ENCODE data around the gene ZNF410. TPM values are rescaled to one million over a fixed set of nuclear protein-coding genes. Genes with fewer than 3 reads are reported as not detected.
"Not testable (repeated sequence)": the region's sequence is repeated elsewhere in the genome, so short reads cannot be mapped to it uniquely, and the experiment has no call there.

ZNF410 gene
- total RNA-seq, 1 experiment from 2014 or later, result 52.1 TPM

DNA sequence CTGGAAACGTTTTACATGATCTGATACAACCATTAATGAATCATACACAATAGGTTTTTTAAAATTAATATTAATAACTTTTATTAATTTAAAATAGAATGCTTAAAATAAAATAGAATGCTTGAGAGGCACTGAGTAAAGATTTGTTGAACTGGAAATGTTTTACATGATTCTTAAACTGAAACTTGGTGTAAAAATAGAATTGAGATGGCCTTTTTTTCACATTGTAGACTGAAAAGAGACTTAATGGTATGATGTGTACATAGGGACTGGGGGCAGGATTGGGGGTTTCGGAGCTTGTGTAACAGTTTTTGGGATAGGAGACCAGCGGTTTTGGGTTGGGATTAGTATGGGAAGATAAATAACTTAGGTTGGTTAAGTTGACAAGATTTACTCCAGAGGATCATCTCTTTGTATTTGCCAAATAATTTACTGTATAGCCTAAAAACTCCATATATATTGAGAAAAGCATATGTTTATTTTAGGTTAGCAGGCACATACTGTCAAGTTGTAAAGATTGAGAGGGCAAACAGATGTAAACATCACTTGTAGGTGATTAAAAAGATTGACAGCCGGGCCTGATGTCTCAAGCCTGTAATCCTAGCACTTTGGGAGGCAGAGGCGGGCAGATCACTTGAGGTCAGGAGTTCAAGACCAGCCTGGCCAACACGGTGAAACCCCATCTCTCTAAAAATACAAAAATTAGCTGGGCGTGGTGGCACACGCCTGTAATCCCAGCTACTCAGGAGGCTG is 2.0 kb upstream of the ZNF410 start:
- no peak for DNase-seq (ENCODE audit: low read depth)

DNA sequence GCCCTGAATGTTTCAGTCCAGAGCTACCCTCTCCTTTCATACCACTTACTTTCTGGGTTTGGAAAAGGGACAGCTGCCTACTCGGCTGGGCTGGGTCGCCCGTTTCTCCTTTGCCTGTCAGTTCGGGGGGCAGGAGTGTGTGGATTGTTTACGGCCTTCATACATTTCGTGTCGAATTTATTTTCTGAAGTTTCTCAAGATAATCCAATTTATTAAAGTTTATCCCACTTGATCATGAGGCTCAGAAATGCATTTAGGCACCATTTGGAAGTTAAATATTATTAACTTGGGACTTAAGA is 608 bp downstream of the ZNF410 start:
- DNase-seq (ENCODE audit: low read depth), result no peak

DNA sequence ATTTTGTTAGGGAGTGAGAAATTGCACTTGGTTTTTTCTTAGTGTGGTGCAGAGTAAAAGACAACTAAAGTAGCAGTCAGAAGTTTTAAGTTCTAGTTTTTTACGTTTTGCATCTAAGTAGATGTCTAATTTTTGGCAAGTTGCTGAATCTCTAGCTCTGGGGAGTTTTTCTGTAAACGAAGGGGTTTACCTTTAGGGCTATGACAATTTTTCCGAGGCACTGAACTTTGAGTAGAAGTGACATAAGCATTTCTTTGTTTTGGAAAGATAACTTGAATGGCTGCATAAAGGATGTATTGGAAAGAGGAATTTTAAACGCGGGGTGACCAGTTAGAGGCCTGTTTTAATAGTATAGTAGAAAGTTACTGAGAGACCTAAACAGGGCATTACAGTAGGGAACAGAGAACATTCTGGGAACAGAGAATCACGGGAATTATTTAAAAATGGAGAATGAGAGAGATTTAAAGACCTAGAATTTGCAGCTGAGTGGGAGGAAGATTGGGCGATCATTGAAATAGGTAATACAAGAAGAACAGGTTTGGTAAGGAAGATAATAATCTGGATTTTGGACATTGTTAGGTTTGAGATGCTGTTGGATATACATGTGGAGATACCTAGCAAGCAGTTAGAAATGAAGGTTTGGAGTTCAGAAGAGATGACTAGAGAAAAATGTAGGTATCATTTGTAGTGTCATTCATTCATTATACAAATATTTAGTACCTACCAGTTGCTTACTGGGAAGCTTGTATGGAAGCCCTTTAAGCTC is 1.2 kb downstream of the ZNF410 start:
- no peak for DNase-seq (ENCODE audit: low read depth)

DNA sequence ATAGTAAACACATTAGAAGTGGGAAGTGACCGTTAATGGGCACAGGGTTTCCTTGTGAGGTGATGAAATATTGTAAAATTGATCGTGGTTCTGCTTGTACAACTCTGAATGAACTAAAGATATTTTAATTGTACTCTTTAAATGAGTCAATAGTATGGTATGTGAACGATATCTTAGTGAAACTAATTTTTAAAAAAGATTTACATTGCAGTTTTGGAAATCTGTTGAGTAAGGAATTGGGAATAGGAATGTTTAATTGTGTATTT is 1.7 kb downstream of the ZNF410 start:
- no peak for DNase-seq (ENCODE audit: low read depth)

DNA sequence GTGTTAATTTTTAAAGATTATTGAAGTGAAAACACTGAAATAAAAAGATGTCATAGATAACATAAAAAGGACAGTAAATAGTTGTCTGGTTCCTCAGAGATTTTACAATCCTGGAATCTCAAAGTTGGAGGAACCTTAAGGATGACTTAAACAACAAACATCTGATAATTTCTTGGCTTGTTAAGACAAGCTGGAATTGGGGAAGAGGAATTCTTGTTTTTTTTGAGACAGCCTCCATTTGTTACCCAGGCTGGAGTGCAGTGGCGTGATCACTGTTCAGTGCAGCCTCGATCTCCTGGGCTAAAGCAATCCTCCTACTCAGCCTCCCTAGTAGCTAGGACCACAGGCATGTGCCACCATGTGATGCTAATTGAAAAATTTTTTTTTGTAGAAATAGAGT is 2.3 kb downstream of the ZNF410 start:
- DNase-seq (ENCODE audit: low read depth), result no peak

DNA sequence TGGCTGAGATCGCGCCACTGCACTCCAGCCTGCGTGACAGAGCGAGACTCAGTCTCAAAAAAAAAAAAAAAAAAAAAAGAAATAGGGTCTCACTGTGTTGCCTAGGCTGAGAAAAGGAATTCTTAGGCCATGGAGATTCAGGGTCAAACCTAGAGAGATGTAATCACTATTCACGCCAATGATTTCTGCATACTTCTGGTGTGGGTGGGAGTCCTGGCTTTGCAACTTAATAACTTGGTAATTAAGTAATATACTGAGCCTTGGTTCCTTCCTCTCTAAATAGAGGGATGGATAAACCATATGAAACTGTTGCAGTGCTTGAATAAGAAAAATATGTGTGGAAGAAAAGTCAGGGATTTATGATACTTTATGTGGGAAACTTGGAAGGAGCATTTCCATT is 2.7 kb downstream of the ZNF410 start:
- no peak for DNase-seq (ENCODE audit: low read depth)

DNA sequence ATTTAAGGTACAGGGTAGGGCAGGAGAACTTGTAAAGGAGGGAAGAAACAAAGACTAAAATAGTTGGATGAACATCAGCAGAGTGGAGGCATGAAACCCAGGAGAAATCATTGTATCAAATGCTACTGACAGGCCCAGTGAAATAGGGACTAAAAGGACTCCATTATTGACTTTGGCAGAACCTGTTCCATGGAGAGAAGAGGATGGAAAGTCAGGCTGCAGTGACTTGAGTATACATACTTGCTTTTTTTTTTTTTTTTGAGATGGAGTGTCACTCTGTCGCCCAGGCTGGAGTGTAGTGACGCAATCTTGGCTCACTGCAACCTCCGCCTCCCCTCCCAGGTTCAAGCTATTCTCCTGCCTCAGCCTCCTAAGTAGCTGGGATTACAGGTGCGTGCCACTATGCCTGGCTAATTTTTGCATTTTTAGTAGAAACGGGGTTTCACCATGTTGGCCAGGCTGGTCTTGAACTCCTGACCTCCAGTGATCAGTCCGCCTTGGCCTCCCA is 7.6 kb downstream of the ZNF410 start:
- DNase-seq (ENCODE audit: low read depth), result not testable (repeated sequence)

DNA sequence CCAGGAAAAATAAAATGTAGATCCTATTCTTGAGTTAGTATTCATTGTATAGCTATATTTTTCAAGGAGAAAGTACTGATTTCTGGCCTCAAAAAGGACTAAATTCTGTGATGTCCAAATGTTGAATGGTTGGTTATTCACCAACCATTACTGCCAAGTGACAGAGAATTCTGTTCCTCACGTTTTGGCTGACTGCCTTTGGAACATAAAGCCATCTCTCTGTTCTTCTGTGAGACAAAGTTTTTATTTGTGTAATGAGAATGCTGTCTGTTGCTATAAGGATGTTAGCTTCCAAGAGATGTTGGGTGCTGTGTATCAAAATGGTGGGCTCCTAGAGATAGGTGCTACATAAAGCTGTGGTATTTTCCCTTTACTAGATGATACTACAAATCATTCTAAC is 9.3 kb downstream of the ZNF410 start:
- DNase-seq (ENCODE audit: low read depth), result no peak

DNA sequence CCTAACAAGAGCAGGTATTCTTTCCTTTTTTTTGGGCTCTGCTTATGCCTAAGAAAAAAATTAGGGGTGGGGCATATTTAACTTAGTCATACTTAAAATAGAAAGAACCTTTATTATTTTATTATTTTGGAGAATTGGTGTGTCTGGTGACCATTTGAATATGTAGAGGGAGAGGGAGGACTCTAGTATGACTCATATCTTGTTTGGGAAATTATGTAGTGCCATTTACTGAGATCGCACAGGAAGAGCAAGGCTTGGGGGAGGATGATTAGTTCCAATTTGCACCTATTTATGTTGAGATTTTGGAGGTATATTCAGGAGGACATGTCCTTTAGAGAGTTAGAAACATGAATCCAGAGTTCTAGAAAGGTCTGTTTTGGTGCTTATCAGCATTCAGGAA is 9.9 kb downstream of the ZNF410 start:
- DNase-seq (ENCODE audit: low read depth), result peak; percentile 11

DNA sequence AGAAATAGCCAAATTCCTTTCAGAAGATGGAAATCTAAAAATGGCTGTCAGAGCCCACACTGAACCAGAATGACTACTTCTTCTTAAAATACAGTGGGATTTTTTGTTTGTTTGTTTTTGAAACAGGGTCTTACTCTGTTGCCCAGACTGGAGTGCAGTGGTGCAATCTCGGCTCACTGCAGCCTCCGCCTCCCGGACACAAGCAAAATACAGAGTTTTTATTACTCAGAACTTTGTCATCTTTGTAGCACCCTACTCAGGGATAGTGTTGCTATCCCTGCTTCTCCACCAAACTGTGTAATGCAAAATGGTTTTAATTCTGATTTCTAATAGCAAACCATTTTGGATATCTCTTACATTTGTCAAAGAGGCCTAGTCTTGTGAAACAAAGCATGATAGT is 16.4 kb downstream of the ZNF410 start:
- DNase-seq (ENCODE audit: low read depth), result no peak

DNA sequence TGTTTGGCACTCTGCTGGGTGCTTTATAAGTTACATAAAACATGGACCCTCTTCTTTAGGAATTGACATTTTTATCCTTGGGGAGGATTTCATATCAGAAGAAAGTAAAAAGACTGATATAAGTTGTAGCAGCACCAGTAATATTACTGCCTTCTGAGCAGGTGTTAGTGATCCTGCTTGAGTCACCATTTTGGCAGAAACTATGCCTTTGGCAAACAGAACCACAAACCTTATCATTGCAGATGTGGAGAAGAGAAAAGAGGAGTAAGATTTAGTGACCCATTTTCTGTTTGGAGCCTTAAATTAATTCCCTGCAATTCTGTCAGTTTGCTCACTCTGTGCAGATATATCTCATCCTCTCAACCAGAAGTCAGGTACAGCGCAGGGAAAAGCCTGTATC is 23.0 kb downstream of the ZNF410 start:
- DNase-seq (ENCODE audit: low read depth), result no peak

DNA sequence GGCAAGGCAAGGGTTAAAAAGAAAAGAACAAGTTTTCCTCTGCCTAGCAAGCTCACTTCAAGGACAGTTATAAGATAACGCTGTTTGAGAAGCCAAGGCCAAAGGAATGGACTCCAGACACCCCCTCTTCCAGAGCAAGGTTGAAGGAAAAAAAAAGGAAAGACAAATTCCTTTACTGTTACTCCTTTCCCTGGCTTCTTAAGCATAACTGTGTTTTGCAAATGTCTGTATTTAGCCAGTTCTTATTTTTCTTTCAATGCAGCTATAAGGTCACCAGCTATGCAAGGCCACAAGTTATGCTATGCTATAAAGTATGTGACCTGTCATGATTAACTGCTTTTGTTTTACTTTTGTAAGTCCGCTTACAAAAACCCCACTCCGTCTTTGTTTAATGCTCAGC is 26.6 kb downstream of the ZNF410 start:
- DNase-seq (ENCODE audit: low read depth), result no peak

DNA sequence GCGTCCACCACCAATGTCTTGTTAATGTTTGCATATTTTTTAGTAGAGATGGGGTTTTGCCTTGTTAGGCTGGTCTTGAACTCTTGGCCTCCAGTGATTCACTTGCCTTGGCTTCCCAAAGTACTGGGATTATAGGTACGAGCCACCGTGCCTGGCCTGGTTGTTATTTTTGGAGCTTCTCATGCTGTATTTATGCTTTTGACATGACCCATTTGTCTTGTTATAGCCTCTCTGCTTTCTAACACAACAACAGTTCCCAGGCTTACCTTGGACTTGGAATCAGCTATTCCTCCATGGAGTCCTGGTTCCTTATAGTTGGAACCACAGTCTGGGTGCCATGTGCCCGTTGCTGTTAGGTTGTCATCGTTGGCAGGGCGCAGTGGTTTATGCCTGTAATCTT is 29.7 kb downstream of the ZNF410 start:
- no peak for DNase-seq (ENCODE audit: low read depth)

DNA sequence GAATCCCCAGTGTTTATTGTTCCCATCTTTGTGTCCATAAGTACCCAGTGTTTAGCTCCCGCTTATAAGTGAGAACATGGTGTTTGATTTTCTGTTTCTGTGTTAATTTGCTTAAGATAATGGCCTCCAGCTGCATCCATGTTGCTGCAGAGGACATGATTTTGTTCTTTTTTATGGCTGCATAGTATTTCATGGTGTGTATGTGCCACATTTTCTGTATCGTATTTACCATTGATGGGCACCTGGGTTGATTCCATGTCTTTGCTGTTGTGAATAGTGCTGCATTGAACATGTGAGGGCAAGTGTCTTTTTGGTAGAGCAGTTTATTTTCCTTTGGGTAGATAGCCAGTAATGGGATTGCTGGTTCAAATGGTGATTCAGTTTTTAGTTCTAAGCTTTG is 32.8 kb downstream of the ZNF410 start:
- DNase-seq (ENCODE audit: low read depth), result not testable (repeated sequence)

DNA sequence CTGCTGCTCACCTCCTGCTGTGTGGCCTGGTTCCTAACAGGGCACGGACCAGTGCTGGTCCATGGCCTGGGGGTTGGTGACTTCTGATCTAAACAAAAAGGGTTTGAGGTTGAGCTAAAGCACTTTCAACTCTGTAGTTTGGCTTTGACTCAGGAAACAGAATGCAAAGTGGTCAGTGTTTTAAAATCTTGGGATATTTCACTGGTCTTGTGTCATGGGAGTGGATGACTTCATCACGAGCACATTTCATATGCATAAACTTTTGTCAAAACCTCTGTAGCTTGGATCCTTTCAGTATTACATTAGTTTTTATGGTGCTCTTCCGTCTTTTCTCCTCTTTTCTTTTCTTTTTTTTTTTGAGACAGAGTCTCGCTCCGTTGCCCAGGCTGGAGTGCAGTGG is 37.7 kb downstream of the ZNF410 start:
- no peak for DNase-seq (ENCODE audit: low read depth)

DNA sequence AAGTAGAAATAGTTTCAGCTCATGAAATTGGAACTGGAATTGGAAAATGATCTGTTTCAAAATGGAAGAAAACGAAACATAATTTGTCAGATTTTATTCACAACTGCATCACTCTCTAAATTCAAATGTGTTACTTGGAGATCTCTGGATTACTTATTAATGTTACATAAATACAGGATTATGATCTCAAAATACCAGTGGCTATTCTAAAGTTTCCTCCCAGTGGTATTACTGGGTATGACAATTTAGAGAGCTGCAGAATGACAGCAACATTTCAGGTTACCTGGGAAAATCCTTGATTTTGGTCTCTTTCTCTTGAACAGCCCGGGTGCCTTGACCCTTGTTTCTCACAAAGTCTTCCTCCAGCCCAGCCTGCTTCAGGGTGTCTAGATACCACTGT is 49.0 kb downstream of the ZNF410 start:
- peak; percentile 16 for DNase-seq (ENCODE audit: low read depth)

DNA sequence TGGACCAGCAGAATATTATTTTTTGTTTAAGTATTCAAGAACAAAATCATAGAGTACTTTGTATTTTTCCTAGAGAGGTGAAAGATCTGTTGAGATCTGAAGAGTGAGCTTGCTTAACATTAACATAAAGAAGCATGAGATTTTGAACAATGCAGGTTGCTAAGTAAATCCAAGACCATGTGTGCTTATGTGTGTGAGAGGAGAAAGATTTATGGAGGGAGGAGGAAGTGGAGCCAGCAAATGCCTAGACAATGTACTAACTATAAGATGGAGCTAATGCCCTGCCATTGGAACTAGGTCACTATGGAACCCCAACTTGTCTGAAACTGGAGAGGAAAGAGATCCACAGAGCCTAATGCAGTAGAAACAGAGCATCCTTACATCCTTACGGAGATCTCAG is 49.9 kb downstream of the ZNF410 start:
- no peak for DNase-seq (ENCODE audit: low read depth)

DNA sequence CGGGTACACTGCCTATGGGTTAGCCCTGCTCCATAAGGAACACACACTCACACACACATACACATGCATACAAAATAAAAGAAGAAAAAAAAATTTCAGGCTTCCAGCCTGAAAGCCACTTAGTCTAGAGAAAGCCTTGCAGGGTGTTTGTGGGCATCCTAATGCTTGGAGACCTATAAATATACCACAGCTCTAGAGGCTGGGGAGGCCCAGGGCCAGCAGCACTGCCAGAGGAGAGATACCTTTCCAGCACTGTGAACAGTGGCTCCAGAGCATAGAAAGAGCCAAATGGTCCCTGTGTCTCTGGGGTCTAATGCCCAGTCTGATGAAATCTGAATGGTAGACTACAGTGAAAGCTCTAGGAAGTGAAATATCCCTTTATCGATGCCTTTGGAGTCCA is 50.4 kb downstream of the ZNF410 start:
- DNase-seq (ENCODE audit: low read depth), result no peak

DNA sequence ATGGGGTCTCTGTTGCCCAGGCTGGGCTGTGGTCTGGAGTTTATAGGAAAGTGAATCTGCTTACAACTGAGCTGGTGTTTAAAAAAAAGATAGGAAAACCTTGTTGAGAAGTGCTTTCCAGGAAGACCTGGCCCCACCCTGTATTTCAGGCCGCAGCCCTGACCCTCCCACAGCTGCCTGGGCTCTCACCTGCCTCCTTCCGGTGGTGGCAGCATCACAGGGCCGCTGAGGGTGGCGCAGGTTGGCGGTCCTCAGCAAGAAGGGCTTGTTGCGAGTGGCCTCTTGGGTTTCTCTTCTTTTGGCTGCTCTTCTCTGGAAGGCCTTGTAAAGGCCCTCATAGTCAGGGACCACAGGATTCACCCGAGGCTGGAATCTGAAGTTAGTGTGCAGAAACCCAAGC is 55.5 kb downstream of the ZNF410 start:
- DNase-seq (ENCODE audit: low read depth), result no peak

DNA sequence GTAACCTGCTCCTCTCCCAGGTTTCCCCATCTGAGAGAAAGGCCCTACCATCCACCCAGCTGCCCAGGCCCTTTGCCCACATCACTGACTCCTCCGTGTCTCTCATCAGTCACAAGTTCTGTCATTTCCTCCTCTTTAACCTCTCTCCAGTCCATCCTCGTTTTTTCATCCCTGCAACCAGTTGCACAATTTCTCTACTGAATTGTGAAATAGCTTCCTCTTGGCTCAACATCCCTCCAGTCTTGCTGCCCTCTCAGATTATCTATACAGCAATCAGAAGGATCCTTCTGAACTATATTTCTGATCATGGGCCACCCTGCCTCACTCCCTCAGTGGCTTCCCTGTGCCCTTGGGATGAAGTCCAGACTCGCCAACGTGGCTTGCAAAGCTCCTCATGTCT is 56.4 kb downstream of the ZNF410 start:
- peak; percentile 65 for DNase-seq (ENCODE audit: low read depth)

DNA sequence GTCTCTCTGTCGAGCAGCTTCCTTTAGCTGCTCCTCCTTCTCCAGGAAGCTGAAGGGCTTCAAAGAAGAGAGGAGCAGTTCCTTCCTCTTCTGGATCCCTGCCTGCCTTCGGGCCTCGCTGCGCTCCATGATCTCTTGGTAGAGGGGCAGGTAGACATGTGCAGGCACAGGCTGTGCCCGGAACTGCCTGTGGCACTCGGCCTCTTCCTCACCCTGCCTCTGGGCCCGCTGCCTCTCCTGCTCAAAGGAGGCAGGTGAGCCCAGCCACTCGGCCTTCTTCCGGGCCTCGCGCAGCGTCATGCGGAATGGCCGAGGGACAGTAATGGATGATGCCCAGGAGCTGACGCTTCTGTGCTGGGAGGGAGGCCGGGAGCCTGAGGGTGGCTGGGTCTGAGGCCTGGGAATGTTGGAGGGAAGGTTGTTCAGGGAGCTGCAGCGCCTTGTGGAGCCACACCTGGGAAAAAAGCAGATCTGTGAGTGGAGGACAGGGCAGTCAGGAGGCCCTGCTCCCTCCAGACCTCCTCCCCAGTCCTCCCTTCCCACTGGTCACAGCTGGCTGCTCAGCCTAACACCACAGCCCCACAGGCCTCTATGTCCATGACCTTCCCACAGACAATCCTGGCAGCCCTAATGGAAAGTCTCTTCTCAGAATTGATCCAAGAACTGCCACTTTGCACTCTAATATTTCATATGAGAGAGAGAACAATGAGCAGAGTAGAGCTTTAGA is 57.9 kb downstream of the ZNF410 start:
- DNase-seq (ENCODE audit: low read depth), result no peak

DNA sequence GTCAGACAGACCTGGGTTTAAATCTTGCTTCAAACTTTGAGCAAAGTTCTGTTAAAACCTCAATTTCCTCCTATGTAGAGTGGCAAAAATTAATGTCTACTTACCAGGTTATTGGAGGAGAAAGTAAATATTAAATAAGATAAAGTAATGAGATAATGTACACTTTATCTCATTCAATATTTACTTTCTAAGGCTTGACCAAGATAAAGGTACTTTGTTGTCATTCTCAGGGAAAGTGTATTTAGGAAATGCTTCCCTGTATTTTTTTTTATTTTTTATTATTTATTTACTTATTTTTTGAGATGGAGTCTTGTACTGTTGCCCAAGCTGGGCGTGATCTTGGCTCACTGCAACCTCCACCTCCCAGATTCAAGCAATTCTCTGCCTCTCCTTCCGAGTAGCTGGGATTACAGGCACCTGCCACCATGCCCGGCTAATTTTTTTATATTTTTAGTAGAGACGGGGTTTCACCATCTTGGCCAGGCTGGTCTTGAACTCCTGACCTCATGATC is 58.6 kb downstream of the ZNF410 start:
- DNase-seq (ENCODE audit: low read depth), result no peak
